ENCODE results near the gene PRRT1B. TPM values are rescaled to one million over a fixed set of nuclear protein-coding genes. Genes with fewer than 3 reads are reported as not detected.

Gene PRRT1B
- polyA plus RNA-seq, 4 donors = 0.23 to 2.4 (median 0.78) TPM

DNA sequence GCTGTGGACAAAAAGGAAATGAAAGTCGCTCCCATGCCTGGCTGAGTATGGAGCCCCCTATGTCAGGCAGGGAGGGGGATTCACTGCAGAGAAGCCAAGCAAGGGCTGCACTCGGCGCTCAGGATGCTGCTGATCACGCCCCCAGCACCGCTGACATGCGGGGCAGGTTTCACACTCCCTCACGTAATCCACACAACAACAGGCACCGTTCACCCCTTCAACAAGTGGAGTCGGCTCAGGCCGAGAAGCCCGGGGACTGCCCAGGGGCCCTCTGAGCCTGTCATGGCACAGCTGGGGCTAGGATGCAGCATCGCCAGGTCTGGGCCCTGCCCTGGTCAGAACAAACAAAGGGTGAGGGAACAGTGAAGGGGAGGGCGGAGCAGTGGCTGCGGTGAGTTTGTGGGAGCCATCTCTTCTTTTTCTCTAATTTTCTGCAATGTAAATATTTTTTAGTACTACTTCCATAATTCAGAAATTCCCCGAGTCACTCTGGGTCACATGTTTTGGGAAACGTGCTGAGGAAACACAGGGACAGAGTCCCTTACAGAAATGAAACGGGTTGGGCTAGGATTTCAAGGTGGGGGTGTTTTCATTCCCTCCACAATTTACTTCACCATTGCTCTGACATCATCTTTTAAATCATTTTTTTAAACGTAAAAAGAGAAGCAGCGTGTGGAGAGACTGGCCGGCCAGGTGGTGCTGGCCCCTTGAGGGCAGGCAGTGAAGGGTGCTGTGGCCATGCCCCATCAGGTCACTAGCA, 49.8 kb downstream of the PRRT1B start:
- no peak for DNase-seq (ENCODE audit: low read depth in 4 of 4, low spot score in 3 of 4)

DNA sequence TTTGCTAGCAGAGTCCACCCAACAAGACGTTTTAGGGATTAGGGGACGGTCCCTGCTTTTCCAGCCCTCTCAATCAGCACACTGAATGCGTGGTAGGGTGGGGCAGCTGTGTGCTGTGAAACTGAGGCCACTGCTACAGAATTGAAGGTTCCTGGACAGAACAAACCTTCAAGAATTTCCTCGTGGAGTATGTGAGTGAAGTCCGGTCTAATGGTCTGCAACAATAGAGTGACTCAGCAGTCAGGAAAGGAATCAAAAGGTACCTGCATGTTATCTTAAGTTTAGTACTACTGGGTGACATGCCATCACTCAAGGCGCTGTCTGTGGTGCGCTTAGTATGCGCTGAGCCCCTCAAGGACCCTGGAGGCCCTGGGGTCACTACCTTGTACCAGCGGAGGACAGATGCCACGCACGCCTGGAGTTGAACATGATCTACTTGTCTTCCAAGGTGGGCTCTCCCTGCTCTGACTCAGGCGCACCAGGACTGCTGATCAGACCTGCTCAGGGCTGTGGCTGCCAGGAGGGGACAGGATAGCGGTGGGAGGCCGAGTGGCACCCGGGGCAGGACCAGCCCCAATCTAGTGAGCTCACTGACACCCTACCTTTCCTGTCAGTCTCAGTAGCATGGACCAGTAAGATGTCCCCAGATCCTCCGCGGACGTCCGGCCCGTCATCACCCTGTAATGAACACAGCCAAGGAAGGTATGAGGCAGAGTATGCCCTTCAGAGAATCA, 50.5 kb downstream of the PRRT1B start:
- no peak for DNase-seq (ENCODE audit: low read depth in 4 of 4, low spot score in 3 of 4)

DNA sequence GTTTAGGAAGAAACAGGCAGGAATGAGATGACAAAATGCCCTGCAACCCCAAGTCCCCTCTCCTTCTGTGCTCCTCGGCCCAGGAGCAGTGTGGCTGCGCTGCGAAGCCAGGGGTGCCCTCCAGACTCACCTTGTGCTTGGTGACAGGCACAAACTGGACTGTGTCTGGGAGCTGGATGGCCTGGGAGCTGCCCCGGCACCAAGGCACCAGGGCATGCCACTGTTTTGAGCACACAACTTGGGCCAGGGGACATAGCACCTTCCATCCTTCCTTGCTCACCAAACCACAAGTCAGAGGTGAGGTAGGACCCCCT, 51.1 kb downstream of the PRRT1B start:
- DNase-seq (ENCODE audit: low read depth in 4 of 4, low spot score in 3 of 4) = no peak

DNA sequence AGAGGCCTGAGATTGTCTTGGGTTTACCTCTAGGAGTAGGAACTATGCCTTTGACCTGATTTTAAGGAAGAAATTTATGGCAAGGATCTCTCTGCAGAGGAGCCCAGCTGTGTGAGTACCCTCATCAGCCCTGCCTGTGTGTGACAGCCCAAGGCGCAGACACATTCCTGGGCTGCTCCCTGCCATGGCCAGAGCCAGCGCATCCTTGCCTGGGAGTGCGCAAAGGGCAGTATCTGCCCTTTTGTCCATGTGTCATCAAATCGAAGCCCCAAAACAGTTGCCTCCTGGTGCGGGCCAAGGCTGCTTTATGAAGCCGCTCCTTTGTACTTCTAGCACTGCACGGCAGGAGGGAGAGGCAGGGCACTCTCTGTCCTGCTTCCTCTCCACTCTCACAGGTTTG, 51.9 kb downstream of the PRRT1B start:
- DNase-seq (ENCODE audit: low read depth in 4 of 4, low spot score in 3 of 4) = no peak

DNA sequence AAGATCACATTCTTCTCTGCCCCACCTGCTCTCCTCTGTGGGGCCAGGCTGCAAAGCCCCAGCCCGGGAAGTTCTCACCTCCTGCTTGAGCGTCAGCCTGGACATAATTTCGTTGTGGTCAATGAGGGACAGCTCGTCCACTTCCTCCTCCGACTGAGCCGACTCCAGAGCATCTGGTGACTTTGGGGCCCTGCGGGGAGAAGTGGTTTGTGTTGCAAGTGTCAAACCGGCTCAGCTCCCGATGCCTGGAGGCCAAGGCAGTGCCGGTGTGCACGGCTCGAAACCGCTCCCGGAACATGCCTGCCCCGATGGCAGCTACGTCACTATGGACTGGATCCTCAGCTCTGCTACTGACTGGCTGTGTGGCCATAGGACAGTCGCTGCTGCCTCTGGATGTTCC, 52.8 kb downstream of the PRRT1B start:
- no peak for DNase-seq (ENCODE audit: low read depth in 4 of 4, low spot score in 3 of 4)

DNA sequence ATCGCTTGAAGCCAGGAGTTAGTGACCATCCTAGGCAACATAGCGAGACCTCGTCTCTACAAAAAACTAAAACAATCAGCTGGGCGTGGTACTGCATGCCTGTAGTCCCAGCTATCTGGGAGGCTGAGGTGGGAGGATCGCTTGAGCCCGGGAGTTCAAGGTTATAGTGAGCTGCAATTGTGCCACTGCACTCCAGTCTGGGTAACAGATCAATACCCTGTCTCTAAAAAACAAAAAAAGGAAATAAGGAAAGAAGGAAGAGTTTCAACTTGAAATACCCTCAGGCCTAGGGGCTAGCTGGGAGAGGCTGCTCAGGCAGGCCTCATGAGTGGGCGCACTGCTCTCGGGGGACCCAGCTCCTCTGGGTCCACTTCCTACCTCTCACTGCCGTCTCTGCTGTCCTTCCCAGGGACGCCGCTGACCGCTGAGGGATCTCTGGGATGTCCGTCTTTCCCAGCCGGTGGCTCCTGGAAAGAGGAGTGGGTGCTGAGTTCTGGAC, 56.4 kb downstream of the PRRT1B start:
- DNase-seq (ENCODE audit: low read depth in 4 of 4, low spot score in 3 of 4) = no peak

DNA sequence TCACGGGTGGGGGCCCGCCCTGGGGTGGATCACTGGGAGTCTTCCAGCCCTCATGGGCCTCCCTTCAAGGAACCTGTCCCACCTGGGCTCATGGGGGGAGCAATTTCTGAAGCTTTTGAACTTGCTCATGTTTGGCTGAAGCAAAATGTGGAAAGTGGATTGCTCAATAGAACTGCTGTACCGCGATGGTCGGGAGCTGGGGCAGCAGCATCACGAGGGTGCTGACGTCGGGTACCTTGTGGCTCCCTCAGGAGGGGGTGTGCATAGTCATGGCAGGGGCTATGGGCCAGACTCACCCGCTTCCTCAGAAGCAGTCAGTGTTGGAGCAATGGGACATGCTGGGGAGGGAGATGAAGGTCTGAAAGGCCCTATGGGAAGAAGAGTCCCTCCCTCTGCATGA, 57.9 kb downstream of the PRRT1B start:
- no peak for DNase-seq (ENCODE audit: low read depth in 4 of 4, low spot score in 3 of 4)

DNA sequence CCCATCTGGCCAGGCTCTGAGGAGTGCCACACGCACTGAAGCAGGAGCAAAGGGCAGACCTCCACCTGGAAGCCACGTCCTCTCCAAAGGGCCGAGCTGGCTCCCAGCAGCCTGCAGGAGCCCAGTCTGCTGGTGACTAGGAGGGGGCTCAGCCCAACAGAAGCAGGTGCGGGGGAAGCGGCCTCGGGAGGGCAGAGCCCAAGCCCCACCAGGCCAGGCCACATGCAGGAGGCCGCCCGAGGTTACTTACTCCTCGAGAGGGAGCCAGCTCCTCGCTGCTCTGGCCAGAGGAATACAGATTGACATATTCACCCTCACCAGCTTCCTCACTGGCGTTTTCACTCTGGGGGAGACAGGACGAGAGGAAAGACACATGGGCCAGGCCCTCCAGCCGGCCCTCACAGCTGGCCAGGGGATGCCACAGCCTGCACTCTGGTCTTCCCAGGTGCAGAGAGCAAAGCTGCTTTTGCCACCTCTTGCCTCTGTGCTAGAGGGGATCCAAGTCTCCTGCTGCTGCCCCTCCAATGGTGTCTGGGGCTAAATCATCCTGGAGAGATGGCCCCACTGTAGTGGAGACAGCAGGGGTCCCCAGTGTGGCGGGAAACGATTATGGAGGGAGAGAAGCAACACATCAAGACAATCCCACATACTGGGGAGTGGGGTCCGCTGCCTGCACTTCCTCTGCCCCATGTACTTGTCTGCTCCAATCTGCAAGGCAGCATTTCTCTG, 58.6 kb downstream of the PRRT1B start:
- no peak for DNase-seq (ENCODE audit: low read depth in 4 of 4, low spot score in 3 of 4)

DNA sequence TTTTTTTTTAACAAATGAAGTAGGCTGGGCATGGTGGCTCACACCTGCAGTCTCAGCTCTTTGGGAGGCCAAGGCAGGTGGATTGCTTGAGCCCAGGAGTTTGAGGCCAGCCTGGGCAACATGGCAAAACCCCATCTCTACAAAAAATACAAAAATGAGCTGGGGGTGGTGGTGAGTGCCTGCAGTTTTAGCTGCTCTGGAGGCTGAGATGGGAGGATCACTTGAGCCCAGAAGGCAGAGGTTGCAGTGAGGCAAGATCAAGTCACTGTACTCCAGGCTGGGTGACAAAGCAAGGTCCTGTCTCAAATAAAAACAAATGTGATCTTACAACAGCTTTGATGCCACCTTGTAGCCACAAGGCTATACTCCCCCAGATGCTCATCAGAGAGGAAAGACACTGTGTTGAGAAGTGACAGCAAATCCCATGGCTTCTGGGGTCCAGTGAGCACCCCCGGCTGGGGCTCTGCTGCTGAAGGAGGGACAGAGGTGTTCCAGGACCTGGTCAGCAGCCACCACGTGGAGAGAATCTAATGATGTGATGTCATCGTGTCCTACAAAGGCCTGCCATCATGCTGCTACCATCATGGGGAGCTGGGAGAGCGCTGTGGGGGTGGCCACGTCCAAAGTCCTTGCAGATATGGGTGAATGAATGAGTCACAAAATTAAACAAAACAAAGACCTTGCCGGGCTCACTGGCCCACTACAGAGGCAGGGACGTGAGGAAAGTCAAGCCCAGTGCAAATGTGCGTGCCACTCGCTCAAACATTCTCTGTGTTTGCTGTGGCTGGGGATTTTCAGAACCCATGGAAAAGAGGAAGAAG, 60.7 kb downstream of the PRRT1B start:
- DNase-seq (ENCODE audit: low read depth in 4 of 4, low spot score in 3 of 4) = no peak

DNA sequence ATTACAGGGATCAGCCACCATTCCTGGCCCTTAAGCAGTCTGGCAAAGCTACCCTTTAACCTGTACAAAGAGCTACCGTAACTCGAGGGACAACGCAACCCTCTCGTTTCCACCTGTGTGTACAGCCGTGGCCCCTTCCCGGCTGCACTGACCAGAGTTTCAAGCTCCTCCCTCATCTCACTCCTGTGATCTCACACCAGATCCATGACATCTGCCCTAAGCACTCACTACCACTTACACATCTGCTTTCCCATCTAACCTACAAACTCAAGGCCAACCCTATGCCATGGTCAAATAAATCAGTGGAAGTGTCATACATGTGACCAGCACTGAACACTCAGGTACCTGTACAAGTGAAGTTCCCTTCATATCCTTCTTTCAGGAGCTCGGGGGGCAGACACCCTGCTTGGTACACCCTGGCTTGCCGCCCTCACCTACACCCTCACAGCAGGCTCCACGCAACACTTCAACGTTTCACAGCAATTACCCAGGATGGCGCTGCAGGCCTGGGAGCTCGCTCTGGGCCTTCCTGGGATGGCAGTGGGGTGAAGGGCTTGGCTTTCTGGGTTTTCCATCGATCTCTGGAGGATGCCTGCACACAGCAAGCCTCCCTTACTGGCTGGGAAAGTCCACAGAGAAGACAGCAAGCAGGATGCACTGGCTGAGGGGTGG, 61.7 kb downstream of the PRRT1B start:
- DNase-seq (ENCODE audit: low read depth in 4 of 4, low spot score in 3 of 4) = no peak

DNA sequence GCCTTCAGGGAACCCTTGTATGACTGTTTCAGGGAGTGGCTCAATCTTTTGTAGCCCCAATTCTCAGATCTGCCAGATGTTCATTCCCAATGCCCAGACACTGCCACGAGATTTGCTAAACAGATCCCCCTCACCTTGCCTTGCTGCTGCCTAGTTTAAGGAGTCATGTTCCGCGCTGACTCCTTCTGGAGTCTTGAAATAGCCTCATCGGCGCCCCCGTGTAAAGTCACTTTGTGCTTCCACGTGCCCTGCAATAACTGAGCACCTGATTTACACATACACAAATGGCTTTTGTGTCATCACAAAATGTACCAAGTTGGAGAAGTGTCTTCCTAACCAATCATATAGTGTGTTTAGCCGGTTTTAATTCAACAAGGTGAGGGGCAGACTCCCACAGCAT, 62.3 kb downstream of the PRRT1B start:
- no peak for DNase-seq (ENCODE audit: low read depth in 4 of 4, low spot score in 3 of 4)

DNA sequence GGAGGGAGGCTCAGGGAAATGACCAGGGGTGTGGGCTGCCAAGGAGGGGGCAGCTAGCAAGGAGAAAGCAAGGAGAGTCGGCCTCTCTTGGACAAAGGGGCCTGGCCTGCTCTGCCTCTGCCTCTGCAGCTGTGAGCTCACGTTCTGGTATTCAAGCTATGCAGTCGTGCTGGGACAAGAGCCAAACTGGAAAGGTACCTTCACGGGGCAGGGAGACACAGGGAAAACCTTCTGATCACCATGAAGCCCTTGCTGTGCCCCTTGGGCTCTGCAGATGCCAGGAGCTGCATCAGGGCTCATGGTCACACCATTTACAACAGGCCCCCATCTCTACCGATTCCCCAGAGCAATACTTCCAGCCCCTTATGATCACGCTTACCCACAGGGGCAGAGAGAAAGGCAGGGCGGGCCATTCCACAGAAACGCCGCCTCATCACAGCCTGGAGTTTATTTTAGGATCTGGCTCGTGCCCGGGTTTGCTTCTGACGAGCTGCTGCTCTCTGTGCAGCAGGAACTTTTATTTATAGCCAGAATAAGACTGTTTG, 63.2 kb downstream of the PRRT1B start:
- peak in 2 of 4 donors; percentile 43 to 59 for DNase-seq (ENCODE audit: low read depth in 4 of 4, low spot score in 3 of 4)

Other genes with a start within 250 kb of the PRRT1B start
- gene PRRC2B, start 151.4 kb upstream of the PRRT1B start, polyA plus RNA-seq (ENCODE audit: insufficient read length in 4 of 4) = 100 to 1,000 TPM; 161 to 190 (median 181) TPM
- gene POMT1, start 42.6 kb upstream of the PRRT1B start, polyA plus RNA-seq (ENCODE audit: insufficient read length in 4 of 4) = 10 to 100 TPM; 29.4 to 50.6 (median 35.5) TPM
- gene UCK1, start 14.3 kb upstream of the PRRT1B start, polyA plus RNA-seq (ENCODE audit: insufficient read length in 4 of 4) = 10 to 100 TPM; 26.5 to 44.5 (median 36.4) TPM
- gene RAPGEF1, start 194.6 kb downstream of the PRRT1B start, polyA plus RNA-seq (ENCODE audit: insufficient read length in 4 of 4) = 10 to 100 TPM; 32.1 to 38.9 (median 37.6) TPM